HepG2 (cell line): ENCODE data around the gene STIM1.

ENCODE experiments used
- ELF3 ChIP-seq: IDR thresholded peaks from 2 replicates; pipeline ENCODE4 v1.6.1; 2016; ENCODE audit warnings: missing genetic modification reagents, missing compliant biosample characterization
- HDAC6 ChIP-seq: fragments of 200-600 bp; sonication (generic); IDR thresholded peaks from 2 replicates; pipeline ENCODE4 v1.7.0; 2017; ENCODE audit warnings: mild to moderate bottlenecking, antibody characterized with exemption, low read length, low read depth
- KDM1A ChIP-seq: IDR thresholded peaks from 2 replicates; pipeline ENCODE4 v1.6.1; 2016; ENCODE audit warnings: missing compliant biosample characterization
- MIER3 ChIP-seq: IDR thresholded peaks from 2 replicates; pipeline ENCODE4 v1.6.1; 2016; ENCODE audit warnings: missing compliant biosample characterization, borderline replicate concordance
- NCOA2 ChIP-seq: sonication (generic); formaldehyde crosslinking; IDR thresholded peaks from 2 replicates; pipeline ENCODE4 v1.8.0; 2022; ENCODE audit warnings: inconsistent platforms
- NFYB ChIP-seq: sonication (generic); formaldehyde crosslinking; IDR thresholded peaks from 2 replicates; pipeline ENCODE4 v1.4.0; 2020; ENCODE audit warnings: missing genetic modification reagents
- POLR2A ChIP-seq, 2 experiments: IDR thresholded peaks; 2 replicates each; pipeline ENCODE4 v1.6.1; 2011; ENCODE audit warnings: low read depth in 2 of 2, low read length in 2 of 2, mild to moderate bottlenecking in 1 of 2, moderate library complexity in 1 of 2; ENCODE audit not compliant: insufficient read depth in 1 of 2
- POLR2AphosphoS5 ChIP-seq: IDR thresholded peaks from 2 replicates; pipeline ENCODE4 v1.6.1; 2012; ENCODE audit warnings: low read depth, low read length
- ZNF138 ChIP-seq: sonication (generic); formaldehyde crosslinking; IDR thresholded peaks from 2 replicates; pipeline ENCODE4 v1.5.0; 2020; ENCODE audit warnings: mild to moderate bottlenecking, low read depth, missing genetic modification reagents
- ZNF207 ChIP-seq: fragments of 450-650 bp; IDR thresholded peaks from 2 replicates; pipeline ENCODE4 v1.6.1; 2016; ENCODE audit warnings: antibody characterized with exemption, borderline replicate concordance
- TF ChIP-seq, protein P1 (sequence below): sonication (generic); formaldehyde crosslinking; IDR thresholded peaks from 2 replicates; pipeline ENCODE4 v1.4.0; 2020; ENCODE audit warnings: low read depth, mild to moderate bottlenecking, missing genetic modification reagents
- TF ChIP-seq, protein P2 (sequence below): sonication (generic); formaldehyde crosslinking; IDR thresholded peaks from 2 replicates; pipeline ENCODE4 v1.5.0; 2020; ENCODE audit warnings: missing genetic modification reagents
- TF ChIP-seq, protein P3 (sequence below): IDR thresholded peaks from 2 replicates; pipeline ENCODE4 v1.6.1; 2016; ENCODE audit warnings: missing compliant biosample characterization, missing genetic modification reagents, borderline replicate concordance

DNA sequence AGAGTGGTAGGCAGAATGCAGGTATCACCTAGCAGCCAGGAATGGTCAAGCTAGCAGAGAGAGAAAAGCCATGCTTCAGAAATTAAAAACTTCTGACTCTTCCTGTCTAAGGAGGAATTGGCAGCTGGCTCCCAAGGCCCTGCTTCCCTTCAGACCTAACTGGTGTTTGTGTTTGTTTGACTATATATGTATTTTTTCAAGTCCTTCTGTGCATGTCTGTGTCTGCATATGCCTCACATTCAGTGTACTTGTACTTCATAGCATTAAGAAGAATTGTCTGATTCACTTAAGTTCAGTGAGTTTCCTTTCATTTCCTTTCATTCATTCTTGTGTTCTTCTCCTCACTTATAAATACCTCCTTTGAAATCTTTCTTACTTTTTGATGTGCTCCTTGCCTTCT lies 130.2 kb downstream of the STIM1 start:
- TF ChIP-seq NFYB (CRISPR knock-in tag) (no peak), POLR2AphosphoS5 (no peak), ZNF207 (no peak), ELF3 (no peak), NCOA2 (CRISPR knock-in tag) (no peak), ZNF138 (CRISPR knock-in tag) (no peak), KDM1A (CRISPR knock-in tag) (no peak), HDAC6 (no peak), POLR2A (IDR thresholded peaks at IDR 0.05; ENCODE audit: insufficient read depth in 1 of 2, low read depth in 2 of 2, low read length in 2 of 2) (no peak), MIER3 (CRISPR knock-in tag) (no peak)
- TF ChIP-seq, protein P1, sequence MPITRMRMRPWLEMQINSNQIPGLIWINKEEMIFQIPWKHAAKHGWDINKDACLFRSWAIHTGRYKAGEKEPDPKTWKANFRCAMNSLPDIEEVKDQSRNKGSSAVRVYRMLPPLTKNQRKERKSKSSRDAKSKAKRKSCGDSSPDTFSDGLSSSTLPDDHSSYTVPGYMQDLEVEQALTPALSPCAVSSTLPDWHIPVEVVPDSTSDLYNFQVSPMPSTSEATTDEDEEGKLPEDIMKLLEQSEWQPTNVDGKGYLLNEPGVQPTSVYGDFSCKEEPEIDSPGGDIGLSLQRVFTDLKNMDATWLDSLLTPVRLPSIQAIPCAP (CRISPR knock-in tag) = no peak
- TF ChIP-seq, protein P2, sequence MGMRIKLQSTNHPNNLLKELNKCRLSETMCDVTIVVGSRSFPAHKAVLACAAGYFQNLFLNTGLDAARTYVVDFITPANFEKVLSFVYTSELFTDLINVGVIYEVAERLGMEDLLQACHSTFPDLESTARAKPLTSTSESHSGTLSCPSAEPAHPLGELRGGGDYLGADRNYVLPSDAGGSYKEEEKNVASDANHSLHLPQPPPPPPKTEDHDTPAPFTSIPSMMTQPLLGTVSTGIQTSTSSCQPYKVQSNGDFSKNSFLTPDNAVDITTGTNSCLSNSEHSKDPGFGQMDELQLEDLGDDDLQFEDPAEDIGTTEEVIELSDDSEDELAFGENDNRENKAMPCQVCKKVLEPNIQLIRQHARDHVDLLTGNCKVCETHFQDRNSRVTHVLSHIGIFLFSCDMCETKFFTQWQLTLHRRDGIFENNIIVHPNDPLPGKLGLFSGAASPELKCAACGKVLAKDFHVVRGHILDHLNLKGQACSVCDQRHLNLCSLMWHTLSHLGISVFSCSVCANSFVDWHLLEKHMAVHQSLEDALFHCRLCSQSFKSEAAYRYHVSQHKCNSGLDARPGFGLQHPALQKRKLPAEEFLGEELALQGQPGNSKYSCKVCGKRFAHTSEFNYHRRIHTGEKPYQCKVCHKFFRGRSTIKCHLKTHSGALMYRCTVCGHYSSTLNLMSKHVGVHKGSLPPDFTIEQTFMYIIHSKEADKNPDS = no peak
- TF ChIP-seq, protein P3, sequence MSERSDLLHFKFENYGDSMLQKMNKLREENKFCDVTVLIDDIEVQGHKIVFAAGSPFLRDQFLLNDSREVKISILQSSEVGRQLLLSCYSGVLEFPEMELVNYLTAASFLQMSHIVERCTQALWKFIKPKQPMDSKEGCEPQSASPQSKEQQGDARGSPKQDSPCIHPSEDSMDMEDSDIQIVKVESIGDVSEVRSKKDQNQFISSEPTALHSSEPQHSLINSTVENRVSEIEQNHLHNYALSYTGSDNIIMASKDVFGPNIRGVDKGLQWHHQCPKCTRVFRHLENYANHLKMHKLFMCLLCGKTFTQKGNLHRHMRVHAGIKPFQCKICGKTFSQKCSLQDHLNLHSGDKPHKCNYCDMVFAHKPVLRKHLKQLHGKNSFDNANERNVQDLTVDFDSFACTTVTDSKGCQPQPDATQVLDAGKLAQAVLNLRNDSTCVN (CRISPR knock-in tag) = no peak
